Activated CD8-positive, alpha-beta T cell treated with anti-CD3 and anti-CD28 coated beads for 36 hours (primary cell): ENCODE measurements around the gene ANO1. TPM values are rescaled to one million over a fixed set of nuclear protein-coding genes. Genes with fewer than 3 reads are reported as not detected.
A peak's percentile ranks its signal among the peaks of the same experiment; 100 is the strongest.

Experiments used
- ATAC-seq: fragments of 200-7000 bp; cut with Tn5 transposase; one replicate; pipeline ENCODE4 v1.10.0; 2021; ENCODE audit warnings: mild to moderate bottlenecking, moderate library complexity
- CTCF ChIA-PET: fragments of 350-600 bp; sonication (Branson Sonifier 250); formaldehyde crosslinking; loops from one replicate; lab custom pipeline; 2021; ENCODE audit warnings: antibody characterized with exemption; lab: Charles Lee
- POLR2A ChIA-PET: fragments of 350-600 bp; sonication (Branson Sonifier 250); formaldehyde crosslinking; loops from one replicate; lab custom pipeline; 2021; ENCODE audit warnings: antibody characterized with exemption; lab: Charles Lee
- DNase-seq: peaks from one replicate; pipeline ENCODE4 v3.0.0-alpha.2; 2020
- H3K27ac Mint-ChIP-seq: one replicate; pipeline ENCODE4 v1.8.0; 2021; ENCODE audit warnings: mild to moderate bottlenecking, mixed read lengths
- H3K27me3 Mint-ChIP-seq: one replicate; pipeline ENCODE4 v1.8.0; 2021; ENCODE audit warnings: mixed read lengths
- H3K36me3 Mint-ChIP-seq: one replicate; pipeline ENCODE4 v1.8.0; 2021; ENCODE audit warnings: low read depth, mixed read lengths
- H3K4me1 Mint-ChIP-seq: one replicate; pipeline ENCODE4 v1.8.0; 2021; ENCODE audit warnings: low read depth, mixed read lengths
- H3K4me3 Mint-ChIP-seq: one replicate; pipeline ENCODE4 v1.8.0; 2021; ENCODE audit warnings: mild to moderate bottlenecking, moderate library complexity, mixed read lengths
- H3K9me3 Mint-ChIP-seq: one replicate; pipeline ENCODE4 v1.8.0; 2021; ENCODE audit warnings: mixed read lengths
- CTCF ChIP-seq: fragments of 200-600 bp; IDR thresholded peaks from one replicate; pipeline ENCODE4 v1.8.0; 2022; ENCODE audit warnings: antibody characterized with exemption, mild to moderate bottlenecking
- intact Hi-C: fragments of 100-400 bp; cut with micrococcal nuclease; formaldehyde crosslinking; loops from one replicate; pipeline ENCODE4 v1.10.0; 2022
- total RNA-seq, 2 experiments: library from RNA; stranded (reverse); gene quantifications; one replicate each; pipeline ENCODE4 v1.2.3, GENCODE V29; 2021

The ANO1 gene
- total RNA-seq, 2 experiments from 2014 or later, result not detected

GRCh38 chr11:70201882-70202861 lies 124.1 kb downstream of the ANO1 start:
- Mint-ChIP-seq H3K27me3 (peaks cover 1% of the 10 kb centered on the region), H3K4me1 (peaks cover 30% of the 10 kb centered on the region), H3K4me3 (peak overlapping the region; percentile 97), H3K36me3 (peaks cover 28% of the 10 kb centered on the region), H3K9me3 (no peaks in the 10 kb centered on the region), H3K27ac (peak overlapping the region; percentile 91)
- CTCF ChIA-PET, result interaction anchor here (2.0 kb wide), 1 partner anchor 283 kb away, joined by 7 read pairs; no protein-coding TSS in a partner anchor
- ATAC-seq (no peak), DNase-seq (no peak)
- no peak for TF ChIP-seq CTCF
- intact Hi-C loops, result loop anchor here (10.0 kb wide), 1 partner anchor 63 kb away; no protein-coding TSS in a partner anchor
- POLR2A ChIA-PET, result interaction anchor here (0.6 to 2.3 kb wide), 2 partner anchors 9 to 975 kb away, joined by 3 to 6 read pairs; no protein-coding TSS in a partner anchor

- POLR2A ChIA-PET, result interaction anchor here (0.6 to 2.3 kb wide), 4 partner anchors 9 to 976 kb away, joined by 3 to 6 read pairs (median 4); partner anchors contain the start of gene PPFIA1
- peaks cover 33% of the 10 kb centered on the region for H3K36me3 Mint-ChIP-seq
- peak; percentile 74 for ATAC-seq
- CTCF ChIA-PET, result no interaction called here
- H3K4me3 Mint-ChIP-seq, result peak within 1 kb of the TSS; percentile 97
- H3K4me1 Mint-ChIP-seq, result peaks cover 35% of the 10 kb centered on the region
- TF ChIP-seq CTCF, result no peak
- no peaks in the 10 kb centered on the region for H3K9me3 Mint-ChIP-seq
- peaks cover 1% of the 10 kb centered on the region for H3K27me3 Mint-ChIP-seq
- H3K27ac Mint-ChIP-seq, result peak within 1 kb of the TSS; percentile 98
- intact Hi-C loops, result loop anchor here (10.0 kb wide), 1 partner anchor 62 kb away; no protein-coding TSS in a partner anchor
- DNase-seq, result peak; percentile 94
These were observed 125.0 kb downstream of the ANO1 start, which contains the start of gene FADD for GRCh38 chr11:70202920-70203750. TSS of gene FADD (plus strand) at chr11:70203296. CDS start at chr11:70203460, 164 bp downstream.

- ChIA-PET POLR2A (interaction anchor here (0.7 to 2.3 kb wide), 10 partner anchors 8 to 1724 kb away, joined by 3 to 6 read pairs (median 3); partner anchors contain the start of gene PPFIA1), CTCF (interaction anchor here (1.0 to 1.4 kb wide), 2 partner anchors 12 to 33 kb away, joined by 3 to 4 read pairs; no protein-coding TSS in a partner anchor)
- intact Hi-C loops, result loop anchor here (10.0 kb wide), 1 partner anchor 61 kb away; no protein-coding TSS in a partner anchor
- no peaks in the 10 kb centered on the region for H3K9me3 Mint-ChIP-seq
- H3K36me3 Mint-ChIP-seq, result peaks cover 39% of the 10 kb centered on the region
- ATAC-seq, result peak; percentile 79
- H3K27me3 Mint-ChIP-seq, result no peaks in the 10 kb centered on the region
- peak overlapping the region; percentile 98 for H3K27ac Mint-ChIP-seq
- peak overlapping the region; percentile 97 for H3K4me3 Mint-ChIP-seq
- TF ChIP-seq CTCF, result no peak
- peaks cover 41% of the 10 kb centered on the region for H3K4me1 Mint-ChIP-seq
- DNase-seq, result peak; percentile 96
These were observed 125.8 kb downstream of the ANO1 start for GRCh38 chr11:70203751-70204465.

- DNase-seq, result no peak
- Mint-ChIP-seq H3K9me3 (no peaks in the 10 kb centered on the region), H3K27ac (peak overlapping the region; percentile 98), H3K4me3 (peak overlapping the region; percentile 97), H3K4me1 (peaks cover 46% of the 10 kb centered on the region), H3K27me3 (no peaks in the 10 kb centered on the region), H3K36me3 (peaks cover 44% of the 10 kb centered on the region)
- peak; percentile 18 for ATAC-seq
- CTCF ChIA-PET, result interaction anchor here (1.0 to 1.4 kb wide), 2 partner anchors 12 to 32 kb away, joined by 3 to 4 read pairs; no protein-coding TSS in a partner anchor
- POLR2A ChIA-PET, result interaction anchor here (0.7 to 1.7 kb wide), 9 partner anchors 8 to 1723 kb away, joined by 3 to 4 read pairs (median 3); partner anchors contain the start of gene PPFIA1
- TF ChIP-seq CTCF, result no peak
- intact Hi-C loops, result loop anchor here (10.0 kb wide), 1 partner anchor 60 kb away; no protein-coding TSS in a partner anchor
These were observed 126.3 kb downstream of the ANO1 start for GRCh38 chr11:70204466-70204799.
